ENCODE data around the gene DGKE.

DNA sequence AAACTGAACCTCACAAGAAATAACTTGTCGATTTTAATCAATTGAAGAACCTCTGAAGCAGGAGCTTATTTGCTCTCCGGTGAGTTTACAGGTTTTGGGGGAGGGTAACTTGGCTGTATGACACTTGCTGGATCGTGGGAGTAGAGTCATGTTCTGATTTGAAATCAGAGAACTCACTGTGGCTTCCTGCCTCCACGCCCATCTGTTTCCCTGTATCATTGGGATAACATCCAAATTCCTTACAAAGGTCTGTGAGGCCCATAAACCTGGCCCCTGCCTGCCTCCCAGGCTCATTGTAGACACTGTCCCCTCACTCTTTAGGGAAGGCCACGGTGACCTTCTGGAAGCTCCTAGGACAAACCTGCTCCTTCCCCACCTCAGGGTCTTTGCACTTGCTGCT, 48.5 kb upstream of the DGKE start:
- TF ChIP-seq, protein P1, sequence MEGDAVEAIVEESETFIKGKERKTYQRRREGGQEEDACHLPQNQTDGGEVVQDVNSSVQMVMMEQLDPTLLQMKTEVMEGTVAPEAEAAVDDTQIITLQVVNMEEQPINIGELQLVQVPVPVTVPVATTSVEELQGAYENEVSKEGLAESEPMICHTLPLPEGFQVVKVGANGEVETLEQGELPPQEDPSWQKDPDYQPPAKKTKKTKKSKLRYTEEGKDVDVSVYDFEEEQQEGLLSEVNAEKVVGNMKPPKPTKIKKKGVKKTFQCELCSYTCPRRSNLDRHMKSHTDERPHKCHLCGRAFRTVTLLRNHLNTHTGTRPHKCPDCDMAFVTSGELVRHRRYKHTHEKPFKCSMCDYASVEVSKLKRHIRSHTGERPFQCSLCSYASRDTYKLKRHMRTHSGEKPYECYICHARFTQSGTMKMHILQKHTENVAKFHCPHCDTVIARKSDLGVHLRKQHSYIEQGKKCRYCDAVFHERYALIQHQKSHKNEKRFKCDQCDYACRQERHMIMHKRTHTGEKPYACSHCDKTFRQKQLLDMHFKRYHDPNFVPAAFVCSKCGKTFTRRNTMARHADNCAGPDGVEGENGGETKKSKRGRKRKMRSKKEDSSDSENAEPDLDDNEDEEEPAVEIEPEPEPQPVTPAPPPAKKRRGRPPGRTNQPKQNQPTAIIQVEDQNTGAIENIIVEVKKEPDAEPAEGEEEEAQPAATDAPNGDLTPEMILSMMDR (IDR thresholded peaks at IDR 0.05; ENCODE audit: low read length): no peak
- TF ChIP-seq EZH2 (IDR thresholded peaks at IDR 0.05; ENCODE audit: borderline replicate concordance, low read length): no peak

Data from OCI-LY1 (cell line).